Fibroblast of villous mesenchyme (primary cell): ENCODE data around the gene WDTC1. TPM values are rescaled to one million over a fixed set of nuclear protein-coding genes. Genes with fewer than 3 reads are reported as not detected.

Experiments used
- DNase-seq: peaks from one replicate; pipeline ENCODE4 v3.0.0-alpha.2; 2010; ENCODE audit warnings: low read depth
- H3K4me3 ChIP-seq: 2 replicates; pipeline ENCODE4 v1.5.1; 2011; ENCODE audit warnings: low read depth, mild to moderate bottlenecking, low read length
- total RNA-seq: library from RNA; depleted of rRNA; stranded (reverse); fragments of >200 nt; gene quantifications from 2 replicates; pipeline ENCODE4 v1.2.3, GENCODE V29; 2012
- TF ChIP-seq, protein P1 (sequence below): IDR thresholded peaks from 2 replicates; pipeline ENCODE4 v1.5.1; 2012; ENCODE audit warnings: low read depth, mild to moderate bottlenecking, low read length; ENCODE audit not compliant: insufficient read depth

The WDTC1 gene
- total RNA-seq, 1 donor = 21.2 TPM

GRCh38 chr1:27335506-27336422 is 101.3 kb downstream of the WDTC1 start:
- TF ChIP-seq, protein P1, sequence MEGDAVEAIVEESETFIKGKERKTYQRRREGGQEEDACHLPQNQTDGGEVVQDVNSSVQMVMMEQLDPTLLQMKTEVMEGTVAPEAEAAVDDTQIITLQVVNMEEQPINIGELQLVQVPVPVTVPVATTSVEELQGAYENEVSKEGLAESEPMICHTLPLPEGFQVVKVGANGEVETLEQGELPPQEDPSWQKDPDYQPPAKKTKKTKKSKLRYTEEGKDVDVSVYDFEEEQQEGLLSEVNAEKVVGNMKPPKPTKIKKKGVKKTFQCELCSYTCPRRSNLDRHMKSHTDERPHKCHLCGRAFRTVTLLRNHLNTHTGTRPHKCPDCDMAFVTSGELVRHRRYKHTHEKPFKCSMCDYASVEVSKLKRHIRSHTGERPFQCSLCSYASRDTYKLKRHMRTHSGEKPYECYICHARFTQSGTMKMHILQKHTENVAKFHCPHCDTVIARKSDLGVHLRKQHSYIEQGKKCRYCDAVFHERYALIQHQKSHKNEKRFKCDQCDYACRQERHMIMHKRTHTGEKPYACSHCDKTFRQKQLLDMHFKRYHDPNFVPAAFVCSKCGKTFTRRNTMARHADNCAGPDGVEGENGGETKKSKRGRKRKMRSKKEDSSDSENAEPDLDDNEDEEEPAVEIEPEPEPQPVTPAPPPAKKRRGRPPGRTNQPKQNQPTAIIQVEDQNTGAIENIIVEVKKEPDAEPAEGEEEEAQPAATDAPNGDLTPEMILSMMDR = no peak
- no peak overlapping the region for H3K4me3 ChIP-seq
- no peak for DNase-seq

- TF ChIP-seq, protein P1 = no peak
- no peak for DNase-seq
- H3K4me3 ChIP-seq = no peak overlapping the region
Measured at GRCh38 chr1:27336756-27337155, 102.3 kb downstream of the WDTC1 start.

- no peak overlapping the region for H3K4me3 ChIP-seq
- TF ChIP-seq, protein P1 = no peak
- no peak for DNase-seq
Measured at GRCh38 chr1:27338751-27339150, 104.3 kb downstream of the WDTC1 start.

- no peak overlapping the region for H3K4me3 ChIP-seq
- no peak for DNase-seq
- TF ChIP-seq, protein P1 = no peak
Measured at GRCh38 chr1:27339213-27339612, 104.8 kb downstream of the WDTC1 start.

DNA sequence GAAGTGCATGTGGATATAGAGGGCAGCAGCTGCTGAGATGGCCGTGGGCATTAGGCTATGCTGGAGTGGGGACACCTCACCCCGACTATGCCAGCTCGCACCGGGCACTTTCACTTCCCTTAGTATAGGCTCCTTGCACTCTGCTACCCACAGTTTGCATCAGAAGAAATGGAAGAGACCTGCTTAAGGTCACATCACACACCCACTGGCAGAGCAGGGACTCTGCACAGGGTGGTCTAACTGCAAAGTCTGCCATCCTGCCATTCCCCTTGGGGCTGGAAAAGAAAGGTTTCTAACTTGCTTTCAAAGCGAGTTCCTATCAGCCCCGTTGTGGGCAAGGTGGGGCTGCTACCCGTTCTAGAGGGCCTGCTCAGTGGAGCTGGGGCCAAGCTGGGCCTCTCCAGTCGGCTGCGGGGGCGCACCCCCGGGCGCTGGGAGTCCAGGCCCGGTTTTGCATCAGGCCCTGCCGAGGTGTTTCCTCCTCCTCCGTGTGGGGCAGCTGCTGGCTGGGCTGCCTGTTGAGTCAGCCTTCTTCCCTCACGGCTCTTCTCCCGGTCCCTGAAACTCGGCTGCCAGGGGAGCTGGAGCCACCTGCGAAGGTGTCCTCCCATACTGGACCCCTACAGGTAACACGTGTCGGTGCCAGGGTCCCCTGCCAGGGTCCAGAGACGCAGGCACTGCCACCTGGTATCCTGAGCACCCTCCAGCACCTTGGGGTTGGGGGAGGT is 107.3 kb downstream of the WDTC1 start, which contains the start of gene SYTL1:
SYTL1 (plus strand) TSS at position 498 of the 728 bp plus-strand sequence. CDS start 3,313 bp downstream, outside the sequence.
- peak; percentile 47 for DNase-seq
- TF ChIP-seq, protein P1 = no peak
- H3K4me3 ChIP-seq = no peak within 1 kb of the TSS

GRCh38 chr1:27342391-27342777 is 108.0 kb downstream of the WDTC1 start:
- no peak for DNase-seq
- no peak overlapping the region for H3K4me3 ChIP-seq
- TF ChIP-seq, protein P1 = no peak
